Kidney (tissue), 22 donors: ENCODE results near the gene NLGN3. TPM values are rescaled to one million over a fixed set of nuclear protein-coding genes. Genes with fewer than 3 reads are reported as not detected.

Experiments used
- DNase-seq, 5 donors: peaks; one replicate each; pipeline ENCODE4 v3.0.0-alpha.2; 2013 to 2020
- FAIRE-seq: peaks from 2 replicates; lab custom pipeline; 2012; peaks lifted over from hg19 to GRCh38; lab: Jason Lieb, UNC
- H3K27ac ChIP-seq, 2 donors: one replicate each; pipeline ENCODE4 v1.7.0; 2013; ENCODE audit warnings: low read depth in 2 of 2, low read length in 2 of 2, inconsistent platforms in 1 of 2
- H3K27me3 ChIP-seq: one replicate; pipeline ENCODE4 v1.7.1; 2013; ENCODE audit warnings: low read length, inconsistent platforms; ENCODE audit not compliant: control insufficient read depth, insufficient read depth
- H3K36me3 ChIP-seq, 3 donors: one replicate each; pipeline versions ENCODE4 v1.7.0 to v1.7.1; 2013; ENCODE audit warnings: low read length in 3 of 3, control low read depth in 1 of 3, inconsistent platforms in 1 of 3; ENCODE audit not compliant: insufficient read depth in 3 of 3, control insufficient read depth in 2 of 3
- H3K4me1 ChIP-seq, 3 donors: one replicate each; pipeline versions ENCODE4 v1.7.0 to v1.7.1; 2013; ENCODE audit warnings: low read length in 3 of 3, inconsistent platforms in 1 of 3, low read depth in 1 of 3; ENCODE audit not compliant: control insufficient read depth in 2 of 3, insufficient read depth in 2 of 3
- H3K4me3 ChIP-seq, 3 donors: one replicate each; pipeline versions ENCODE4 v1.7.0 to v1.8.1; 2013; ENCODE audit warnings: low read length in 3 of 3, control low read depth in 1 of 3, inconsistent platforms in 1 of 3
- H3K9ac ChIP-seq, 3 donors: one replicate each; pipeline versions ENCODE4 v1.7.0 to v1.7.1; 2013; ENCODE audit warnings: low read length in 3 of 3, control low read depth in 1 of 3, inconsistent platforms in 1 of 3
- H3K9me3 ChIP-seq, 3 donors: one replicate each; pipeline versions ENCODE4 v1.7.0 to v1.7.1; 2013; ENCODE audit warnings: low read length in 3 of 3, control low read depth in 1 of 3, inconsistent platforms in 1 of 3; ENCODE audit not compliant: control insufficient read depth in 2 of 3, insufficient read depth in 1 of 3
- CTCF ChIP-seq: IDR thresholded peaks from 3 replicates; pipeline ENCODE4 v1.5.1; 2012; ENCODE audit warnings: mild to moderate bottlenecking, moderate library complexity, borderline replicate concordance; ENCODE audit not compliant: insufficient read depth; ENCODE audit errors: extremely low read depth
- intact Hi-C: fragments of 100-400 bp; cut with DNase I; formaldehyde crosslinking; loops from one replicate; pipeline ENCODE4 v1.11.1; 2022
- long read RNA-seq, 10 donors: library from polyadenylated mRNA in 1 of 10; unstranded in 1 of 10; transcript quantifications; one replicate each; pipeline ENCODE4 v2.0.0 and lab custom pipeline, GENCODE V29; 2021 to 2026
- polyA plus RNA-seq: library from polyadenylated mRNA; stranded (reverse); fragments of 350-450 nt; fragmentation: Illumina TruSeq; extraction: RNeasy Lipid Tissue Mini Kit (QIAGEN cat#74804); gene quantifications from one replicate; pipeline ENCODE4 v1.2.3, GENCODE V29; 2014; ENCODE audit warnings: low read depth, low replicate concordance; ENCODE audit not compliant: insufficient read depth
- total RNA-seq: library from RNA; stranded (reverse); fragmentation: NEBNext Ultra II Directional; extraction: Animal tissue kit (Norgen Biotek cat#: 25700); gene quantifications from one replicate; pipeline ENCODE4 v1.2.1, GENCODE V29; 2021
- donor health status: control.
- donor health status: control.
- donor health status: control.
- donor health status: control.
- donor health status: control.
- donor health status: DM: yes; HTN: yes; CAD: no.
- donor health status: Normal renal cell carcinoma (clear cell type).

The NLGN3 gene
- total RNA-seq: 0.82 TPM
- polyA plus RNA-seq: 0.97 TPM
- long read RNA-seq, donor 1: 0 reads
- long read RNA-seq, donor 2, partial matches to known transcripts: 0 of 2 reads
- long read RNA-seq, donor 2, other reads (novel, unspliced or antisense): 0 of 2 reads
- long read RNA-seq, donor 3, partial matches to known transcripts: 0 of 1 reads
- long read RNA-seq, donor 3, other reads (novel, unspliced or antisense): 0 of 1 reads
- long read RNA-seq, donor 4, partial matches to known transcripts: 0 of 4 reads
- long read RNA-seq, donor 4, other reads (novel, unspliced or antisense): 0 of 4 reads
- long read RNA-seq, donor 5: 0 reads
- long read RNA-seq, donor 6: 0 reads
- long read RNA-seq, donor 7, partial matches to known transcripts: 0 of 3 reads
- long read RNA-seq, donor 7, other reads (novel, unspliced or antisense): 3 of 3 reads
- long read RNA-seq, donor 8, partial matches to known transcripts: 0 of 1 reads
- long read RNA-seq, donor 8, other reads (novel, unspliced or antisense): 0 of 1 reads
- long read RNA-seq, donor 9: 0 reads
- long read RNA-seq, donor 10: 0 reads

- no peaks in the 10 kb centered on the region for H3K27me3 ChIP-seq
- H3K9me3 ChIP-seq: no peaks in the 10 kb centered on the region
- peaks cover 0 to 6% (median 0%) of the 10 kb centered on the region in 3 donors for H3K4me1 ChIP-seq
- TF ChIP-seq CTCF: no peak
- no peak for FAIRE-seq
- H3K9ac ChIP-seq: no peak within 1 kb of the TSS
- intact Hi-C loops: no loop called here
- no peak within 1 kb of the TSS for H3K27ac ChIP-seq
- DNase-seq: peak in 3 of 5 donors; percentile 33 to 62 (median 42)
- peak within 1 kb of the TSS in 2 of 3 donors; percentile 13 to 30 for H3K4me3 ChIP-seq
- no peaks in the 10 kb centered on the region for H3K36me3 ChIP-seq
Measured at GRCh38 chrX:71144651-71145050, at the start of gene NLGN3. NLGN3 (plus strand) TSS chrX:71144841; CDS start chrX:71147750, 2,909 bp downstream.

- no peaks in the 10 kb centered on the region for H3K36me3 ChIP-seq
- peaks cover 0 to 2% (median 0%) of the 10 kb centered on the region in 3 donors for H3K4me1 ChIP-seq
- DNase-seq: no peak
- no peaks in the 10 kb centered on the region for H3K27me3 ChIP-seq
- H3K27ac ChIP-seq: no peak overlapping the region
- FAIRE-seq: no peak
- intact Hi-C loops: no loop called here
- H3K4me3 ChIP-seq: peak overlapping the region; percentile 79 to 90 (median 79)
- no peaks in the 10 kb centered on the region for H3K9me3 ChIP-seq
- peak overlapping the region; percentile 48 to 71 (median 64) for H3K9ac ChIP-seq
- TF ChIP-seq CTCF: no peak
Measured at GRCh38 chrX:71095033-71095432, 49.6 kb upstream of the NLGN3 start.

- peak; percentile 94 to 96 (median 95) for DNase-seq
- Histone ChIP-seq H3K27ac (peak within 1 kb of the TSS in 1 of 2 donors; percentile 37), H3K9me3 (no peaks in the 10 kb centered on the region), H3K36me3 (no peaks in the 10 kb centered on the region), H3K4me1 (peaks cover 0 to 2% (median 0%) of the 10 kb centered on the region in 3 donors), H3K27me3 (no peaks in the 10 kb centered on the region), H3K4me3 (peak within 1 kb of the TSS; percentile 79 to 90 (median 79)), H3K9ac (peak within 1 kb of the TSS; percentile 48 to 71 (median 70))
- no peak for TF ChIP-seq CTCF
- no peak for FAIRE-seq
- intact Hi-C loops: no loop called here
Measured at GRCh38 chrX:71095555-71095980, 49.1 kb upstream of the NLGN3 start, which contains the start of gene FOXO4. FOXO4 (plus strand) TSS chrX:71095851; CDS start chrX:71096529, 678 bp downstream.
